ENCODE results near the gene RBM39. TPM values are rescaled to one million over a fixed set of nuclear protein-coding genes. Genes with fewer than 3 reads are reported as not detected.
"Not testable (repeated sequence)": the region's sequence is repeated elsewhere in the genome, so short reads cannot be mapped to it uniquely, and the experiment has no call there.

The RBM39 gene
- total RNA-seq, 1 donor from 2014 or later: 133 TPM

DNA sequence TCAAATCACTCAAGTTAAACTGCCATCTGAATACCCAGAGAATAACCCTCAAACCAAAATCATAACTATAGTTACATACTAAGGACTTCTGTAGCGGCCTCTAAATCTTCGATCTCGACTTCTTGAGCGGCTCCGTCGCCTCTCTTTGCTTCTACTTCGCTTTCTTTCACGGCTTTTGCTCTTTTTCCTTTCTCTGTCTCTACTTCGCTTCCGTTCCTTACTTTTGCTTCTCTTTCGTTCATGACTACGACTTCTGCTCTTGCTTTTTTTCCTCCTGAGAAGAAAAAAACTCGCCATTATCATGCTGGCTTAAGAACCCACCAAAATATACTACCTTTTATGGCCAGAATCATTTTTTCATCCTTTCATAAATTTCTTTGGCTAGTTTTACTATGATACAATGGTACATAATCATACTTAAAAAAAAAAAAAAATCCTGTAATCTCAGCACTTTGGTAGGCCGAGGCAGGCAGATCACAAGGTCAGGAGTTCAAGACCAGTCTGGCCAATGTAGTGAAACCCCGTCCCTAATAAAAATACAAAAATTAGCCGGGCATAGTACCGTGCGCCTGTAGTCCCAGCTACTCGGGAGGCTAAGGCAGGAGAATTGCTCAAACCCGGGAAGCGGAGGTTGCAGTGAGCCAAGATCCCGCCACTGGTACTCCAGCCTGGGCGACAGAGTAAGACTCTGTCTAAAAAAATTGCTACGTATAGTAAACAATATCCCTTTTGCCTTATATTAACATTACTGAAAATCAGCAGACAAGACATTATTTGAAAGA, 10.0 kb downstream of the RBM39 start:
- no peak for DNase-seq (ENCODE audit: missing footprints)
- intact Hi-C loops (cut with DNase I): loop anchor here (10.0 kb wide), 1 partner anchor 267 kb away; no protein-coding TSS in a partner anchor

GRCh38 chr20:35731469-35731788, 10.6 kb downstream of the RBM39 start:
- intact Hi-C loops (cut with DNase I): loop anchor here (10.0 kb wide), 1 partner anchor 267 kb away; no protein-coding TSS in a partner anchor
- DNase-seq (ENCODE audit: missing footprints) (no peak), ATAC-seq (no peak)

More for the DNA sequence above, 10.0 kb downstream of the RBM39 start:
- no peak for ATAC-seq

DNA sequence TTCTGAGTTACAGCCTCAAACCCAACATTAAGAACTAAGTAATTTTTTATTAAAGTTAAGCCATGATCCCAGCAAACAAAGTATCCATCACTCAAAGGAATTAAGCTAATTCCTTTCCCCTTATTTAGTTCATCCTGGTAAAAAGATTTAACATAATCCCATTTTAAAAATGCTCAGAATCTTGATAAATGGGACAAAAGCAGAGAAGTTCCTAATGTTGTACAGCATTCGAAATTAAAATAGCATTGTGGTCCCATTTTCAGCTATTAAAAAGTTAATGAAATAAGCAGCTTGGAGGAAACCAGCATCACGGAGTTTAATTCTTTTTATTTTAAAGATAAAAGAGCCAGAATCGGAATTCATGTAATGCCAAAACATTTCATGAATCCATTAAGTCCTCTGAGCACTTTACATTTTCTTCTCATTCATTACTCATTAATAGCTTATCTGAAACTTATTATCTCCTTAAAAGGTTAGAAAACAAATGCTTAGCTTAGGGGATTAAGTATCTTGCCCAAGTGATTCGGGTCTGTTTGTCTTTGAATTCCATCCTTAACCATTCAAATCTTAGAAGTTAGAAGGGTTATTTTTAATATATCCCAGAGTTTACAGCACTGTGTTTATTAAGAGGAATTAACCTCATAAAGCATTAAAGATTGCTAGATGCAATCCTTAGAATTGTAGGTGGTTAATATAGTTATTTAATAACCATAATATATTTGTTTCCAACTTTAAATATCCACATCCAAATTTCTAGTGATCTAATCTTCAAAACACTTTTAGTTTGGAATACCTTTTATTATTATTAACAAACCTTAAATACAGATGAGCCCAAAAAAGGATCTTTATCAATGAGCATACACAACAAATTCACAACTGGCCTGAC, 11.2 kb downstream of the RBM39 start:
- ATAC-seq (no peak), DNase-seq (ENCODE audit: missing footprints) (no peak)
- intact Hi-C loops (cut with DNase I): loop anchor here (10.0 kb wide), 1 partner anchor 266 kb away; no protein-coding TSS in a partner anchor

DNA sequence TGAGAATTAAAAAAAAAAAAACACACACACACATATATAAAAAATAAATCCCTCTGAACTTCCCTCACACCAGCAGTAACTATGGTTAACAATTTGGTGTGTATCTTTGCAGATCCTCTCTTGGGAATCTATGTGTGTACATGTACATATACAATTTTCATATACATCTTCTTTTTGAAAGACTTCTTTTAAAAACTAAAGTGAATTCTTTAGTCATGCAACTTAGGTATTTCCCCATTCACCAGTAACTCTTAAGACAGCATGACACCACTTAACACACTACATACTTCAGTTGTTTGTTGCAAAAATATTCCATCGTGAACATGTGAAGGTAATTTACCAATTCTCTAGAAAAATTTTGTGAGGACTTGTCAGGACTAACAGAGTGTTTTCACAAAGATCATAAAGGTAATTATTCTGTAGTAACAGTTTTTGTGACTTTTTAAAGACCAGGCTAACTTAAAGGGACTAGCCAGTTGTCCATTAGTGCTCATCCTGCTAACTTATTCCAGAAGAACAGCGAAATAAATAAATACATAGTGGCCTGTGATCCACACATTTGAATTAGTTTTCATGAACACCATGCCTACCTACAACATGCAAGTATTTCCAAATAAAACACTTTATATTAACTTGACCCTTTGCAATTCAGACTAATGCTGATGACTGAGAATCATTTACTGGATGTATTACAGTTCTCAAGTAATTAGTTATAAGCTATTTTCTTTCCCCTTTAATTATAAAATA, 12.1 kb downstream of the RBM39 start:
- no peak for DNase-seq (ENCODE audit: missing footprints)
- intact Hi-C loops (cut with DNase I): loop anchor here (10.0 kb wide), 1 partner anchor 265 kb away; no protein-coding TSS in a partner anchor
- ATAC-seq: no peak

DNA sequence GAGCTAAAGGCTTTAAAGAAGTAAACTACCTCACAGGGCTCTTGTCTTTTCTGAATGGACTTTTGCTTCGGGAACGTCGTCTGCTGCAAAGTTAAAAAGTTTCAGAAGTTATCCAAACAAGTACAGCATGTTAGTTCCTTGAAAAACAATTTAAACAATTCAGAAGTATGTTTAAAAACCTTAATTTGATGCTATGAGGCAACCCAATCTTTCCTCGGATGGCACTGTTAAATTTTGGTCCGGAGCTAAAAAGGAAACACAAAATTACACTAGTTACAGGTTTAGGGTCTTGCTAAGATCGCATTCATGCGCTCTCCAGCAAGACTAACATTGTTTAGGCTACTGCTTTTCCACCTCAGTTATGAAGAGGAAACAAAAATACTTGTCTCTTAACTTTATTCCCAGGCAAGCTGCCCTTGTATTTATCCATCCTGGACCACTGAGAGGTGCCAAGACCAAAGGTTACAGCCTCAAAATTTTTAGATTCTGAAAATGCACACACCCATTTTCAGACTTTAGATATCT, 12.7 kb downstream of the RBM39 start:
- ATAC-seq: no peak
- intact Hi-C loops (cut with DNase I): no loop called here

DNA sequence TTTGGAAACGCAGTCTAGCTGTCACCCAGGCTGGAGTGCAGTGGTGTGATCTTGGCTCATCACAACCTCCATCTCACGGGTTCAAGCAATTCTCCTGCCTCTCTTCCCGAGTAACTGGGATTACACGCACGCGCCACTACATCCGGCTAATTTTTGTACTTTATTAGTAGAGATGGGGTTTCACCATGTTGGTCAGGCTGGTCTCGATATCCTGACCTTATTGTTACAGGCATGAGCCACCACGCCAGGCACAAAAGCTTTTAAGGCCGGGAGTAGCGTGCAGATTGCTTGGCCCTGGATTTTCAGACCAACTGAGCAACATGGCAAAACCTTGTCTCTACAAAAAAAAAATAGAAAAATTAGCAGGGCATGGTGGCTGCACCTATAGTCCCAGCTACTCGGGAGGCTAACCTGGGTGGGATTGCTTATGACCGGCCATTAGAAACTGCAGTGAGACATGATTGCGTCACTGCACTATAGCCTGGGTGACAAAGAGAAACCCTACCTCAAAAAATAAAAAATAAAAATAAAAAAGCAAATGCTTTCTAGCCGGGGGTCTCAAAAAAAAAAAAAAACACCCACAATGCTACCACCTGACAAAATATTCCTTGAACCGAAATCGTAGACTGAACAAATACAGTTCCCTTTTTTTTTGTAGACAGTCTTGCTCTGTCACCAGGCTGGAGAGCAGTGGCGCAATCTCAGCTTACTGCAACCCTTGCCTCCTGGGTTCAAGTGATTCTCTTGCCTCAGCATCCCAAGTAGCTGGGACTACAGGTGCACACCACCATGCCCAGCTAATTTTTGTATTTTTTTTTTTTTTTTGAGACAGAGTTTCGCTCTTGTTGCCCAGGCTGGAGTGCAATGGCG, 15.0 kb downstream of the RBM39 start:
- intact Hi-C loops (cut with DNase I): no loop called here
- no peak for DNase-seq (ENCODE audit: missing footprints)
- ATAC-seq: no peak

More for the DNA sequence above, 12.7 kb downstream of the RBM39 start:
- DNase-seq (ENCODE audit: missing footprints): no peak

DNA sequence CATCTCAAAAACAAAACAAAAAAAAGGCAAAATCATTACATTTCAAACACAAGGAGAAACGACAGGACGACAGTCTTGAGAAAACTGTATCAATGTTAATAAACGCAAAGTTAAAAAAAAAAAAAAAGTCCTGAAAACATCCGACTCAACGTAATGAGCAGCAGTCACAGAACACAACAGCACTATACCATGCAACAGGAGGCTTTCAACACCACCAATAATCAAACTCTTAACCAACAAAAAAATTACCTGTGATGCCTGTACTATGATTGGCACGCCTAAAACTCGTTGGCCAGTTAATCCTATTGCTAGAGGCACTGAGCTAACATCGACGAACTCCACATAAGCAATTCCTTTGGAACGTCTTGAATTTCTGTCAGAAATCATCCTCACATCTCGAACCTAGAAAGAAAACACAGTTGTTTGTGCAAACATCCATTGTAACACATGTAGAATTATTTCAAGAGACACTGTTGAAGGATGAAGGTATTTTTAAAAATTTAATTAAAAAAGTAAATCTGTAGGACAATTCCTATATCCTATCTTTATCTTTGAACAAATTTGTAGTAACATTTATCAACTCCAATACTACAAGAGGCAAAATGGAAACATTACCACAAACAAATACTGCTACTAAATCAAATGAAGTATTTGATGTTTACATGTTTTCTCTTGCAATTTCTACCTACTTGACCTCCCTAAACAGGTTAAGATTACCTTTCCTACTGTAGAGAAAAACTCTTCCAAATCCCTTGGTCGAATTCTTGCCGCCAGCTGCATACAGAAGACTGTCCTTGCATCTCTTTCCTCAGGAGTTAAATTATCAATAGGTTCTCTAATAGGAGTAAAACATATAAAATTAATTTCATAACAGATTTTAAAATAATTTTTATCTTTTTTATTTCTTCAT, 17.5 kb downstream of the RBM39 start:
- ATAC-seq: no peak
- DNase-seq (ENCODE audit: missing footprints): no peak
- intact Hi-C loops (cut with DNase I): no loop called here

DNA sequence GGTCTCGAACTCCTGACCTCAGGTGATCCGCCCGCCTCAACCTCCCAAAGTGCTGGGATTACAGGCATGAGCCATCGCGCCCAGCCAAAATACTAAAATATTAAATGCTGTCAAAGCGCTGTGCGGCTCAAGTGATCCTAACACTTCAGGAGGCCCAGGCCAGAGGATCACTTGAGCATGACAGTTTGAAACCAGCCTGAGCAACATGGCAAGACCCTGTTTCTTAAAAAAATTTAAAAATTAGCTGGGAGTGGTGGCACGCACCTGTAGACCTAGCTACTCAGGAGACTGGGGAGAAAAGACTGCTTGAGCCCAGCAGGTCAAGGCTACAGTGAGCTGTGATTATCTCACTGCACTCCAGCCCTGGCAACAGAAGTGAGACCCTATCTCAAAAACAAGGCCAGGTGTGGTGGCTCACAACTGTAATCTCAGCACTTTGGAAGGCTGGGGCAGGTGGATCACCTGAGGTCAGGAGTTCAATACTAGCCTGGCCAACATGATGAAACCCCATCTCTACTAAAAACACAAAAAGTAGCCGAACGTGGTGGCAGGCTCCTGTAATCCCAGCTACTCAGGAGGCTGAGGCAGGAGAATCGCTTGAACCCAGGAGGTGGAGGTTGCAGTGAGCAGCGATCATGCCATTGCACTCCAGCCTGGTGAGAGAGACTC, 18.3 kb downstream of the RBM39 start:
- intact Hi-C loops (cut with DNase I); ATAC-seq; DNase-seq (ENCODE audit: missing footprints): not testable (repeated sequence)

DNA sequence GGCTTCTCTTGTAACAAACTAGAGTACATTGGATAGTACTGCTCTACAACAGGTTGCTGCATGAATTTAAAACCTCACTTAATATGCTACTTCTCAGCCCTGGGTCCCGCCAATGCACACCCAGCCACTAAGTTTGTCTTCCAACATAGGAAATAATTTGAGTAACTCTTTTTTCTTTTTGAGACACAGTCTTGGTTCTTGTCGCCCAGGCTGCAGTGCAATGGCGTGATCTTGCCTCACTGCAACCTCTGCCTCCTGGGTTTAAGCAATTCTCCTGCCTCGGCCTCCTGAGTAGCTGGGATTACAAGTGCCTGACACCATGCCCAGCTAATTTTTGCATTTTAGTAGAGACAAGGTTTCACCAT, 18.8 kb downstream of the RBM39 start:
- intact Hi-C loops (cut with DNase I): not testable (repeated sequence)

DNA sequence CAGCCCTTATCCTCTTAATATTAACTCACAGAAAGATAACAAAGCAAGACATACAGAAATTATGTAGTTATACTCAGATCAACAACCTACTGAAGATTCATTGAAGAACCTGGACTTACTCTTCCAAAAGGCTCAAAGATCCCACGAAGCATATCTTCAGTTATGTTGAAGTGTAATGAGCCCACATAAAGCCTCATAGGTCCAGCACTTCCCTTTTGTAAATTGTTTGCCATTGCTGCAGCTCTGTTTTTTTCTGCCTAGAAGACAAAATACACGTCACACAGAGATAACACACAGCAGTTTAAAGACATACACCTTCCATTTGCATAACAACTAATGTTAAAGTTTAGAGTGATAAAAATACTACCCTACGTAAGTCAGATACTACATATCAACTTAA, 20.4 kb downstream of the RBM39 start:
- ATAC-seq: no peak
- intact Hi-C loops (cut with DNase I): no loop called here
- no peak for DNase-seq (ENCODE audit: missing footprints)

More for the DNA sequence above, 18.8 kb downstream of the RBM39 start:
- ATAC-seq; DNase-seq (ENCODE audit: missing footprints): not testable (repeated sequence)

DNA sequence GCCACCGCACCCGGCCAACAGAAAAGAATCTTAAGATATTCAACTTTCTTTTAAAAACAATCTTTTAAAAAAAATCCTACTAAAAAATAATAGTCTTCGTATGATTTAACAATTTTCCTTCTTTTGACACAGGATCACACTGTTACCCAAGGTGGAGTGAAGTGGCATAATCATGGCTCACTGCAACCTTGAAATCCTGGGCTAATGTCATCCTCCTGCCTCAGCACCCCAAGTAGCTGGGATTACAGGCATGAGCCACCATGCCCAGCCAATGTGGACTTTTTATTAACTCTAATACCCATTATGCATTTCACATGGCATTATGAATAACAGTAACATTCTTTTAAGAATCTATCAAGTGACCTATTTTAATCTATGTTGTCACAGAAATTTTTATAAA, 20.8 kb downstream of the RBM39 start:
- DNase-seq (ENCODE audit: missing footprints) (no peak), ATAC-seq (no peak)
- intact Hi-C loops (cut with DNase I): no loop called here

DNA sequence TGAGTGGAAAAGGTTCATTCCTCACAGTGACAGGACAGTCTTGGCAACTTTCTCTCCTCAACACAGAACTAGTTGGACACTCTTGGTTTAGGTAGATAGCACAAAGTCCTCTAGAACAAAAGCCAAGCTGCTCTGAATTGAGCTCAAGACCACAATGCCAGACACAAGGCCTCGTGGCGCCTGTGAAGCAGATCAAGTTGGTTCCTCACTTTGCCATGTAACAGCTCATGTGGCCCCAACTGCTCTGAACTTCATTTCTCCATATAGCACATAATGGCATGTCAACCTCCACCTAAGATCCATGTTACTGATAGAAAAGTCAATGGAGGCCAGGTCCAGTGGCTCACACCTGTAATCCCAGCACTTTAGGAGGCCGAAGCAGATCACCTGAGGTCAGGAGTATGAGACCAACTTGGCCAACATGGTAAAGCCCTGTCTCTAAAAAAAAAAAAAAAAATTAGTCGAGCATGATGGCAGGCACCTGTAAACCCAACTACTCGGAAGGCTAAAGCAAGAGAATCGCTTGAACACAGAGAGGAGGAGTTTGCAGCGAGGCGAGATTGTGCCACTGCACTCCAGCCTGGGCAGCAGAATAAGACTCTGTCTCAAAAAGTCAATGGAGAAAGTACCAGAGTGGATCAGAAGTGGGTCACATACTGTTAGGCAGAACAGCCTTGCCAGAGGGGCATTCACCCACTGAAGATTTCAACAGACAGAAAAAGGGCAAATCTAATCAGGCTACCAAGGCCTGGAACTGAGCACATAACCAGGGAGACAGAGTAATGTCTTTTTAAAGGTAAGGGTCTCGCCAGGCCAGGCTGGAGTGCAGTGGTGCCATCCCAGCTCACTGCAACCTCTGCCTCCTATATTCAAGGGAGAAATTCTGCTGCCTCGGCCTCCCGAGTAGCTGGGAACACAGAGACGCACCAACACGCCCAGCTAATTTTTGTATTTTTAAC, 21.6 kb downstream of the RBM39 start:
- intact Hi-C loops (cut with DNase I): no loop called here
- DNase-seq (ENCODE audit: missing footprints): no peak
- ATAC-seq: no peak

DNA sequence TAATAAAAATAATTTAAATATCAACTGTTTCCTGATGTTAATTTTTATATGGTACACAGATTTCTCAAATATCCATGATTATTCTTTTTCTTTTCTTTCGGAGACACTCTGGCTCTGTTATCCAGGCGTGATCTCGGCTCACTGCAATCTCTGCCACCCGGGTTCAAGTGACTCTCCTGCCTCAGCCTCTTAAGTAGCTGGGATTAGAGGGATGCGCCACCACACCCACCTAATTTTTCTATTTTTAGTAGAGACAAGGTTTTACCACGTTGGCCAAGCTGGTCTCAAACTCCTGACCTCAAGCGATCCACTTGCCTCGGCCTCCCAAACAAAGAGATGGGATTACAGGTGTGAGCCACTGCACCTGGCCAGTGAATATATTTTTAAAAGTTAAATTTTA, 22.3 kb downstream of the RBM39 start:
- DNase-seq (ENCODE audit: missing footprints) (no peak), ATAC-seq (no peak)
- intact Hi-C loops (cut with DNase I): no loop called here

DNA sequence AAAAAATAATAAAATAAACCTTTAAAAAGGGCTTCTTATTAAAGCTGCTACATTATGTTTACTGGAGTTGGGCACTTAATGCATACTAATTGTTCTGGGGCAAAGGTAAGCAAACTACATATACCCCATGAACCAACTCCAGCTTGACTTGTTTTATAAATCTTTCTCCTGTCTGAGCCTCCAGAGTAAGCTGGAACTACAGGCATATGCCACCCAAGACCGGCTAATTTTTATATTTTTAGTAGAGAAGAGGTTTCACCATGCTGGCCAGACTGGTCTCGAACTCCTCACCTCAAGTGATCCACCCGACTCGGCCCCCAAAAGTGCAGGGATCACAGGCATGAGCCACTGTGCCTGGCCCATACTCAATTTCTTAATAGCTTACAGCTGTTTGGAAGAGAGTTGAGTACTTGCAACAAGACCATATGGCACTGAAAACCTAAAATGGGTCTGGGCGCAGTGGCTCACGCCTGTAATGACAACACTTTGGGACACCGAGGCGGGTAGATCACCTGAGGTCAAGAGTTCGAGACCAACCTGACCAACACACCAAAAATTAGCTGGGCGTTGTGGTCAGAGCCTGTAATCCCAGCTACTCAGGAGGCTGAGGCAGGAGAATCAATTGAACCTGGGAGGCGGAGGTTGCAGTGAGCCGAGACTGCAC, 23.0 kb downstream of the RBM39 start:
- DNase-seq (ENCODE audit: missing footprints): no peak
- intact Hi-C loops (cut with DNase I): no loop called here
- no peak for ATAC-seq

DNA sequence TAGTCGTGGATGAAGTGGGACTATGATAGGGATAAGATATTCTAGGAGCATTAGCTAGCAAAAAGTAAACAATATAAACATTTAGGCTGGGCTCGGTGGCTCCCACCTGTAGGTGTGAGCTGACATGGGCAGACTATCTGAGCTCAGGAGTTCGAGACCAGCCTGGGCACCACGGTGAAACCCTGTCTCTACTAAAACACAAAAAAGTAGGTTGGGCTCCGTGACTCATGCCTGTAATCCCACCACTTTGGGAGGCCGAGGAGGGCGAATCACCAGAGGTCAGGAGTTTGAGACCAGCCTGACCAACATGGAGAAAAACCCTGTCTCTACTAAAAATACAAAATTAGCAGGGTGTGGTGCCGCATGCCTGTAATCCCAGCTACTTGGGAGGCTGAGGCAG, 23.7 kb downstream of the RBM39 start:
- ATAC-seq; DNase-seq (ENCODE audit: missing footprints); intact Hi-C loops (cut with DNase I): not testable (repeated sequence)
